ENCODE data around the gene NKTR. TPM values are rescaled to one million over a fixed set of nuclear protein-coding genes. Genes with fewer than 3 reads are reported as not detected.

The NKTR gene
- total RNA-seq, 4 donors from 2014 or later, result 96.3 to 172 (median 133) TPM

- H3K4me1 ChIP-seq, result peaks cover 9 to 35% (median 19%) of the 10 kb centered on the region in 4 donors
- H3K9me3 ChIP-seq, result peaks cover 0 to 4% of the 10 kb centered on the region in 2 donors
- peak overlapping the region; percentile 73 to 94 (median 86) for H3K4me3 ChIP-seq
- in situ Hi-C loops (cut with MboI; ENCODE audit: low pct_ligation_motif_present in 1 of 4, low pct_unique_long_range_greater_than_20kb in 1 of 4, low sequenced_read_pairs in 3 of 4) (no loop called here), intact Hi-C loops (cut with DNase I; ENCODE audit: low total_unique reads) (no loop called here)
- no peaks in the 10 kb centered on the region for H3K27me3 ChIP-seq
- TF ChIP-seq CTCF (IDR thresholded peaks at IDR 0.05) (peak in 4 of 5 experiments; percentile 19 to 56 (median 40)), POLR2A (IDR thresholded peaks at IDR 0.05) (no peak), POLR2AphosphoS5 (IDR thresholded peaks at IDR 0.05) (peak in 2 of 3 donors; percentile 16 to 37), EP300 (IDR thresholded peaks at IDR 0.05; ENCODE audit: low read depth) (no peak)
- peak overlapping the region; percentile 92 to 99 (median 98) for H3K27ac ChIP-seq
- peaks cover 0 to 6% (median 2%) of the 10 kb centered on the region in 4 donors for H3K36me3 ChIP-seq
- DNase-seq, result peak; percentile 72
- WGBS, 2 donors (ENCODE audit: low coverage in 1 of 2), result 0% methylated on average over 5 to 19 of the region's 31 CpGs
These were observed 631 bp downstream of the NKTR start for GRCh38 chr3:42600958-42601675.

GRCh38 chr3:42601896-42602581 lies 1.6 kb downstream of the NKTR start:
- Histone ChIP-seq H3K4me3 (peak overlapping the region in 2 of 4 donors; percentile 73 to 88), H3K27ac (peak overlapping the region; percentile 92 to 99 (median 98)), H3K9me3 (peaks cover 0 to 4% of the 10 kb centered on the region in 2 donors), H3K27me3 (no peaks in the 10 kb centered on the region), H3K4me1 (peaks cover 9 to 38% (median 19%) of the 10 kb centered on the region in 4 donors), H3K36me3 (peaks cover 0 to 7% (median 2%) of the 10 kb centered on the region in 4 donors)
- 23 to 39% methylated on average over 8 to 9 of the region's 9 CpGs for WGBS, 2 donors (ENCODE audit: low coverage in 1 of 2)
- intact Hi-C loops (cut with DNase I; ENCODE audit: low total_unique reads) (no loop called here), in situ Hi-C loops (cut with MboI; ENCODE audit: low pct_ligation_motif_present in 1 of 4, low pct_unique_long_range_greater_than_20kb in 1 of 4, low sequenced_read_pairs in 3 of 4) (no loop called here)
- no peak for DNase-seq
- TF ChIP-seq POLR2AphosphoS5 (IDR thresholded peaks at IDR 0.05) (peak in 1 of 3 donors; percentile 32), EP300 (IDR thresholded peaks at IDR 0.05; ENCODE audit: low read depth) (no peak), CTCF (IDR thresholded peaks at IDR 0.05) (peak in 2 of 5 experiments; percentile 27 to 31)

DNA sequence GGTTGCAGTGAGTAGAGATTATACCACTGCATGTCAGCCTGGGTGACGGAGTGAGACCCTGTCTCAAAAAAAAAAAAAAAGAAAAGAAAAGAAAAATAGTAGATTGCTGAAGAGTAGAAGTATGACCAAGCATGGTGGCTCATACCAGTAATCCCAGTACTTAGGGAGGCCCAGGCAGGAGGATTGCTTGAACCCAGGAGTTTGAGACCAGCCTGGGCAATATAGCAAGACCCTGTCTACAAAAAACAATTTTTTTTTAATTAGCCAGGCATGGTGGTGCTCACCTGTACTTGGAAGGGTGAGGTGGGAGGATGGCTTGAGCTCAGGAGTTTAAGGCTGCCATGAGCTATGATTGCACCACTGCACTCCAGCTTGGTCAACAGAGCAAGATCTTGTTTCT lies 2.5 kb downstream of the NKTR start:
- in situ Hi-C loops (cut with MboI; ENCODE audit: low pct_ligation_motif_present in 1 of 4, low pct_unique_long_range_greater_than_20kb in 1 of 4, low sequenced_read_pairs in 3 of 4), result no loop called here
- H3K4me3 ChIP-seq, result no peak overlapping the region
- H3K4me1 ChIP-seq, result peaks cover 9 to 38% (median 19%) of the 10 kb centered on the region in 4 donors
- H3K27me3 ChIP-seq, result no peaks in the 10 kb centered on the region
- TF ChIP-seq EP300 (IDR thresholded peaks at IDR 0.05; ENCODE audit: low read depth), result no peak
- no peak for TF ChIP-seq POLR2AphosphoS5 (IDR thresholded peaks at IDR 0.05)
- TF ChIP-seq POLR2A (IDR thresholded peaks at IDR 0.05), result no peak
- no peak for TF ChIP-seq CTCF (IDR thresholded peaks at IDR 0.05)
- no peak for DNase-seq
- 83 to 96% methylated on average over 1 of the region's 1 CpG for WGBS, 2 donors (ENCODE audit: low coverage in 1 of 2)
- intact Hi-C loops (cut with DNase I; ENCODE audit: low total_unique reads), result no loop called here
- H3K27ac ChIP-seq, result no peak overlapping the region
- H3K9me3 ChIP-seq, result peaks cover 0 to 4% of the 10 kb centered on the region in 2 donors
- H3K36me3 ChIP-seq, result peaks cover 0 to 10% (median 2%) of the 10 kb centered on the region in 4 donors

- peaks cover 9 to 56% (median 29%) of the 10 kb centered on the region in 4 donors for H3K4me1 ChIP-seq
- H3K27ac ChIP-seq, result no peak overlapping the region
These were observed 5.2 kb downstream of the NKTR start for GRCh38 chr3:42605546-42606173.

More at GRCh38 chr3:42605546-42606173, 5.2 kb downstream of the NKTR start:
- H3K27me3 ChIP-seq, result no peaks in the 10 kb centered on the region
- TF ChIP-seq CTCF (IDR thresholded peaks at IDR 0.05) (no peak), POLR2AphosphoS5 (IDR thresholded peaks at IDR 0.05) (no peak), POLR2A (IDR thresholded peaks at IDR 0.05) (no peak), EP300 (IDR thresholded peaks at IDR 0.05; ENCODE audit: low read depth) (no peak)
- WGBS, 2 donors (ENCODE audit: low coverage in 1 of 2), result 79 to 81% methylated on average over 5 of the region's 5 CpGs
- H3K4me3 ChIP-seq, result no peak overlapping the region
- H3K9me3 ChIP-seq, result peaks cover 0 to 4% of the 10 kb centered on the region in 2 donors
- intact Hi-C loops (cut with DNase I; ENCODE audit: low total_unique reads), result loop anchor here (2.0 kb wide), 1 partner anchor 55 kb away; no protein-coding TSS in a partner anchor
- no peak for DNase-seq
- in situ Hi-C loops (cut with MboI; ENCODE audit: low pct_ligation_motif_present in 1 of 4, low pct_unique_long_range_greater_than_20kb in 1 of 4, low sequenced_read_pairs in 3 of 4), result no loop called here
- H3K36me3 ChIP-seq, result peaks cover 0 to 10% (median 2%) of the 10 kb centered on the region in 4 donors
